ENCODE data around the gene GPR15LG.
"Not testable (repeated sequence)": the region's sequence is repeated elsewhere in the genome, so short reads cannot be mapped to it uniquely, and the experiment has no call there.

Gene GPR15LG

DNA sequence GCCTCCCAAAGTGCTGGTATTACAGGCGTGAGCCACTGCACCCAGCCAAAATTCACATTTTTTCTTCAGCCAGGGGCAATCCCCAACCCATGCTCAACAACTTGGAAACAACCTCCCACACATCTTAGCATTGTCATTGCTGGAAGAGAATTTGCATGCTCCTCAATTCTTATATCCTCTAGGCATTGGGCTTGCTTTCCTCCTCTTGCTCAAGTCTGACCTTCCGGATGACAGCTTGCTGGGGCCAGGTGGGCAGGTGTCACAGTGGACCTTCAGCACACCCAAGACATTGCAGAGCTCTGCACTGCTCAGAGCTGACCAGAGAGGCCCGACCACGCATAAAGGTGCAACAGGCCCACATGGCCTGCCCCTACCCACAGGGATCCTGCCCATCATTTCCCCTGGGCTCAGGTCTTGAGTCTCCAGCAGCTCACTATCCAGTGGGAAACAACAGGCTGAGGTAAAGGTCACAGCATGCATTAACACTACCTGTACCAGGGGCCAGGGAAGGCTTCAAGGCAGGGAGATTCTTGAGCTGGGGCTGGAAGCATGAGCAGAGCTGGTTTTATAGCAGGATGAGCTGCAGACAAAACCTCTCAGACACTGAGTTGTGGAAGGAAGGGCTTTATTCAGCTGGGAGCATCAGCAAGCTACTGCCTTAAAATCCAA, 6.8 kb upstream of the GPR15LG start:
- no peak for DNase-seq (ENCODE audit: low spot score)

DNA sequence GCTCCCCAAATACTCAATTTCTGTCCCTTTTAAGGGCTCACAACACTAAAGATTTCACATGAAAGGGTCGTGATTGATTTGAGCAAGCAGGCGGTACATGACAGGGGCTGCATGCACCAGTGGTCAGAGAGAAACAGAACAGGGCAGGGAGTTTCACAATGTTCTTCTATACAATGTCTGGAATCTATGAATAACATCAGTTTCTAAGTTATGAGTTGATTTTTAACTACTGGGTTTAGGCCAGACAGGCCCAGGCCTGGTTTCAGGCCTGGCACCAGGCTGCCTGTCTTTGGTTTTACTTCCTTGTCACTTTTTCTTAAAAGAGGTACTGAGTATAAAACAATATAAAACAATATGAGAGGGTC, 6.3 kb upstream of the GPR15LG start:
- DNase-seq (ENCODE audit: low spot score): not testable (repeated sequence)

DNA sequence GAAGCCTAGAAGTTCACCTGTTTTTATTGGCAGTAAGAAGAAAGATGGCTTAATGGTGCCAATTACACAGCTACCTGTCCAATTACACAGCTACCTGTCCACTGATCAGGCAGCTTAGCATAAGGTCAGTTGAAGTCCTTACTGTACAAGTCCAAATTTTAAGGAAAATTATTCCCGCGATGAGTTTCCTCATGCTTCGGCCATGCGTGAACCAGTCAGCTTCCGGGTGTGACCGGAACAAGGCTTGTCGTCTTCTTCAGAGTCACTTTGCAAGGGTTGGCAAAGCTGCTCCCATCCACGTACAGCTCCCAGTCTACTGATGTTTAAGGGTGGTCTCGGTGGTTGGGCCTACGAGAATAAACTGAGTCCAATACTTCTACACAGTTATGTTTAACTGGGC, 5.2 kb upstream of the GPR15LG start:
- not testable (repeated sequence) for DNase-seq (ENCODE audit: low spot score)

GRCh38 chr10:84171237-84171636, 2.4 kb upstream of the GPR15LG start:
- not testable (repeated sequence) for DNase-seq (ENCODE audit: low spot score)

GRCh38 chr10:84171700-84172466, 1.7 kb upstream of the GPR15LG start:
- not testable (repeated sequence) for DNase-seq (ENCODE audit: low spot score)

DNA sequence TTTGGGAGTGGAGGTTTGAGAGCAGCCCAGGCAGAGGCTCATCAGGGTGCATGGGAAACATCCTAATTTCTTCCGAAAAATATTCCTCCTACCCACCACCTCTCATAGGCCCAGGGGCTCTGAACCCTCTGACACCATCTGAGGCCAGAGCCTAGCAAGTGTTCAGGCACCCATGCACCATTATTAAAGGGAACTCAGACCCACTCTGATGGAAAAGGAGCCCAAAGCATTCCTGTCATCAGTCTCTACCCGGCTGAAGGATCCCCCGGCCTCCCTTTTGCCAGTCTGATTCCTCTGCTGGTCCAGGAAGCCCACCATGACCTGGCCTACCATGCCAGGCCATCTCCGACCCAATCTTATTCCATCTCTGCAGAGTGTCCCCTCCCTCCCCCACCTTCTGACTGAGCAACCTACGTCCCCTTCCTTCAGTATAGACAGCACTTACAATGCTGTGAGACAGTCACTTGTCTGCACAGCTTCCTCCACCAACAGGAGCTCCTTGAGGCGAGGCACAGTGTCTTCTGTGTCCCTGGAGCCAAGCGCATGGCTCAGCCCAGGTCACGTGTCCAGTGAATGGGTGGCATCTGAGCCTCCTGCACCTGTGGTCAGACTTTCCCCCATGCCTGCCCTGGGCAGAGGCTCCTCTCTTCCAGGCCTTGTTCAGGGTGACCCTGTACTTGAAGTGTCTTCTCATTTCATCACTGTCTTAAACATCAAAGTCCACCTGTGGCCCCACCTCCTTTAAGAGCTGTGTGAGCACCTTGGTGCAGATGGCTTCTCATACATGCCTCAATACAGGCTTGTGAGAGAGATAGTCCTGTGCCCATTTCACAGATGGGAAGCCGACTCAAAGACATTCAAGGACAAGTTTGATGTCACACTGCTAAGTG, 889 bp upstream of the GPR15LG start:
- DNase-seq (ENCODE audit: low spot score): no peak

- no peak for DNase-seq (ENCODE audit: low spot score)
Measured at GRCh38 chr10:84175436-84175835, 1.8 kb downstream of the GPR15LG start.

DNA sequence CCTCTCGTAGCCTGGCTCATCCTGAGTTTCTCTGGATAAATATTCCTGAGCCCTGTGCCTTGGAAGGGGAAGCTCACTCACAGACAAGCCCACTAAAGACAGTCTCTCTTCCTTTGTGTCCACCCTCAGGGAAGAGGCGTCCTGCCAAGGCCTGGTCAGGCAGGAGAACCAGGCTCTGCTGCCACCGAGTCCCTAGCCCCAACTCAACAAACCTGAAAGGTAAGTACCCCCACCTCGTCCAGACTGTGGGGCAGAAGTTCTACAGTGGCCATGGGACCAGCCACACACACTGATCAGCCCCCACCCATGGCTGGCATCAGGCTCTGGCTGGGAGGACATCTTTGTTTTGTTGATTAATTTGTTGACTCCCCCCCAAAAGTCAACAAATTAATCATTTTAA, 2.8 kb downstream of the GPR15LG start:
- DNase-seq (ENCODE audit: low spot score): no peak

DNA sequence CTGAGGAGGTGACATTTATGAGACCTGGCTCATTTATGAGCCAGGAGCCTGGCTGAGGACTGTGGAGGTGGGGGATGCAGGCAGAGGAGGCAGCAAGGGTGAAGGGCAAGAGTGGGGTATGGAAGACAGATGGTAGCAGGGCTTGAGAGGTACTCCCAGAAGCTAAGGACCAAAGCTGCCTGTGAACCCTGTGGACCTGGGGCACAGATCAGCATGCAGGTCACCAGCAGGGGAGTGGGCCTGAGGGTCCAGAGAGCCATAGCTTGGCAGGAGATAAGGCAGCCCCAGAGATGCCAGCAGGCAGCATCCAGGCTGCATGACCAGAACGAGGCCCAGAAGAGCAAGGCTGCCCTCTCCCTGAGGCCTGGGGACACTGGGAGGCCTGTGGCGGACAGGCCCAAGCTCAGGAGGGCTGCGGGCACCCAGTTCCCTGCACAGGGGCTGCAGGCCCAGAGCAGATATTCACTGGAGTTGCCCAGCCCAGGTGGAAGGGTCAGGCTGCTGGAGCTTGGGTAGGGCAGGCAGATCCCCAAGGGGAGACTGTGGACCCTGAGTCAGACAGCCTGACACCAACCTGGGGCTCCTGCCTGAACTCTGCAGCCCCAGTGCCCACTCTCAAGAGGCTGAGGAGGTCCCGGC, 3.4 kb downstream of the GPR15LG start:
- no peak for DNase-seq (ENCODE audit: low spot score)

- DNase-seq (ENCODE audit: low spot score): no peak
Measured at GRCh38 chr10:84177541-84178141, 4.0 kb downstream of the GPR15LG start.

GRCh38 chr10:84178160-84178609, 4.6 kb downstream of the GPR15LG start:
- no peak for DNase-seq (ENCODE audit: low spot score)

- DNase-seq (ENCODE audit: low spot score): no peak
Measured at GRCh38 chr10:84179059-84179710, 5.6 kb downstream of the GPR15LG start.

DNA sequence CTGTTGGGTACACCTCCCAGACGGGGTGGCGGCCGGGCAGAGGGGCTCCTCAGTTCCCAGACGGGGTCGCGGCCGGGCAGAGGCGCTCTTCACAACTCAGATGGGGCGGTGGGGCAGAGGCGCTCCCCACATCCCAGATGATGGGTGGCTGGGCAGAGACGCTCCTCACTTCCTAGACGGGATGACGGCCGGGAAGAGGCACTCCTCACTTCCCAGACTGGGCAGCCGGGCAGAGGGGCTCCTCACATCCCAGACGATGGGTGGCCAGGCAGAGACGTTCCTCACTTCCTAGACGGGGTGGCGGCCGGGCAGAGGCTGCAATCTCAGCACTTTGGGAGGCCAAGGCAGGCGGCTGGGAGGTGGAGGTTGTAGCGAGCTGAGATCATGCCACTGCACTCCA, 6.8 kb downstream of the GPR15LG start:
- DNase-seq (ENCODE audit: low spot score): not testable (repeated sequence)

GRCh38 chr10:84181631-84182030, 8.0 kb downstream of the GPR15LG start:
- no peak for DNase-seq (ENCODE audit: low spot score)

DNA sequence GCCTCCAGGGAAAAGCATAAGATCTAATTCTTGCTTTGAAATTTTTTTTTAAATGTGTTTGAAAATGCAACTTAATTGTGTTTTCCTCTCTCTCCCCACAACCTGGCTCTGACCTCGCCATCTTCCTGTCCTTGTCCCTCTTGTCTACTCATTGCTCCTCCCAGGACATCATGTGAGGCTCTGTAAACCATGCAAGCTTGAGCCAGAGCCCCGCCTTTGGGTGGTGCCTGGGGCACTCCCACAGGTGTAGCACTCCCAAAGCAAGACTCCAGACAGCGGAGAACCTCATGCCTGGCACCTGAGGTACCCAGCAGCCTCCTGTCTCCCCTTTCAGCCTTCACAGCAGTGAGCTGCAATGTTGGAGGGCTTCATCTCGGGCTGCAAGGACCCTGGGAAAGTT, 10.9 kb downstream of the GPR15LG start:
- DNase-seq (ENCODE audit: low spot score): no peak

GRCh38 chr10:84185526-84186175, 12.1 kb downstream of the GPR15LG start:
- DNase-seq (ENCODE audit: low spot score): no peak

DNA sequence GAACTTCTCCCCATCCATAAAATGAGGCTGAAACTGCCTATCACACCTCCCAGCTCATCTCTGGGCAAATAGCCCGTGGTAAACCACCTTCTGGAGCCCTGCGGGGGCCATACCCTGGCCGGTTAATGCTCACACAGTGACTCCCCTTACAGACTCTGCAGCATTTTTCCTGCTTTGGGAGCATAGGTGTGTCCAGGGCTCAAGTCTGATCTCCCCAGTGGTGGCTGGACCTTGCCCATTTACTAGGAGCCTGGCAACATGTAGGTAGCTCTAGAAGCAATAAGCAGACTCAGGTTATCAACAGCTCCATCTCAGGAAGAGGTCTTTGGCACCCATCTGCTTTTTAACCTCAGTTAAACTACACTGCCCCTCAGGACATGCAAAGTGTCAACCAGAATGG, 15.2 kb downstream of the GPR15LG start:
- no peak for DNase-seq (ENCODE audit: low spot score)

GRCh38 chr10:84190621-84191020, 17.0 kb downstream of the GPR15LG start:
- DNase-seq (ENCODE audit: low spot score): no peak

DNA sequence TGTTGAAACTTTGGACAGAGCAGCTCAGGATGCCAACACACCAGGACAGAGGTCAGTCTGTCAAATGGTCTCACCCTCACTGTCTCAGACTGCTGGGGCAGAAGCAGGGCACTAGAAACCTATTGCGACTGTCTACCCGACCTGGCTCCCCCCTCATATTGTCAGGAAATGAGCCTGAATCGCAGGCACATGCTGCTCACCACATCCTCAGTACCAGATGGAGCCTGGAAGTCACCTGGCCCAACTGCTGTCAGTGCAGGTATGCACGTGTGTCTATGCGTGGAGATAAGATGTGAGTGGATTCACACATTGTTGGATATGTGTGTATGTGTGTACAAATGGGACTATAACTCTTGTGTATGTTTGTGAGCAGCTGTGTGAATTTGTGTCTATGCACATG, 17.5 kb downstream of the GPR15LG start:
- DNase-seq (ENCODE audit: low spot score): no peak

DNA sequence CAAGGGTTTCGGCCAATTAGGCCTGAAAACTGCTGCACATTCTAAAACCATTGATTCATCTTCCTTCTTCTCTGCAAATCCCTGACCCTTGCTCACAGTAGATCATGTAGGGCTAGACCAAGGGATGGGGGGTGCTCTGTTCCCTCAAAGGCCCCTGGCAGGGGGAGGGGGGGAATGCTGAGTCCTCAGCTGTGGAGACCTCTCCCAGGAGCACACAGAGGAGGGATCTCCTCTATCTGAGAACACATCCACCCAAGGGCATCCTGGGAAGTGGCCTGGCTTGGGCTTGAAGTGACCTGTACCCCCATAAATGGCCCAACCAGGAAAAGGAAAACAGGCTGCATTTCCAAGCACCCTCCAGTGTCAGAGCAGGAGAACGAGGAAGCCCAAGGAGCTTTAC, 19.7 kb downstream of the GPR15LG start:
- DNase-seq (ENCODE audit: low spot score): no peak
